H1 (cell line): ENCODE results near the gene PATJ. TPM values are rescaled to one million over a fixed set of nuclear protein-coding genes. Genes with fewer than 3 reads are reported as not detected.

Experiments
- ASH2L ChIP-seq: fragments of 200-600, 300-600 bp; sonication (generic); IDR thresholded peaks from one replicate; pipeline ENCODE4 v1.7.1; 2017; ENCODE audit warnings: low read length
- CREB1 ChIP-seq: IDR thresholded peaks from 2 replicates; pipeline ENCODE4 v1.6.1; 2012; ENCODE audit warnings: inconsistent platforms
- SIX5 ChIP-seq: IDR thresholded peaks from 2 replicates; pipeline ENCODE4 v1.6.1; 2011; ENCODE audit warnings: mild to moderate bottlenecking, low read depth, low read length
- polyA plus RNA-seq, 7 experiments: library from polyadenylated mRNA; depleted of rRNA in 3 of 7; stranded (reverse) in 5 of 7; unstranded in 2 of 7; fragments of >200 nt in 5 of 7; fragments of 200-250 nt in 2 of 7; gene quantifications; 1 replicate in 5 of 7; 2 replicates in 1 of 7; 4 replicates in 1 of 7; pipeline versions ENCODE4 v1.2.1 to v1.2.3, GENCODE V29; 2011 to 2013; ENCODE audit warnings: missing spikeins in 2 of 7, mixed read lengths in 2 of 7
- total RNA-seq: library from RNA; stranded (reverse); fragmentation: NEBNext Ultra II Directional; extraction: Animal tissue kit (Norgen Biotek cat#: 25700); gene quantifications from 2 replicates; pipeline ENCODE4 v1.2.1, GENCODE V29; 2021

PATJ gene
- total and polyA plus RNA-seq, 2 of the 8 experiments (the other 6 are each of a cell fraction or from before 2014, with no cell fraction given): 8.2 to 55.6 TPM

GRCh38 chr1:62117018-62117750, 374.9 kb downstream of the PATJ start (continued):
- TF ChIP-seq SIX5 (no peak), CREB1 (no peak), ASH2L (no peak)
